Osteocyte (in vitro differentiated cells): ENCODE measurements around the gene KIF16B. TPM values are rescaled to one million over a fixed set of nuclear protein-coding genes. Genes with fewer than 3 reads are reported as not detected.

Source experiments
- total RNA-seq: library from RNA; stranded (reverse); gene quantifications from 2 replicates; pipeline ENCODE4 v1.2.1, GENCODE V29; 2021

KIF16B gene
- total RNA-seq, 1 donor from 2014 or later = 10.2 TPM

Other genes with a start within 250 kb of the KIF16B start
- 57.6 and 58.4 TPM in 2 replicates for gene SNRPB2, start 156.6 kb upstream of the KIF16B start, total RNA-seq
- not detected in 2 replicates for gene OTOR, start 174.9 kb upstream of the KIF16B start, total RNA-seq